ENCODE results near the gene PRR5. TPM values are rescaled to one million over a fixed set of nuclear protein-coding genes. Genes with fewer than 3 reads are reported as not detected.

PRR5 gene
- total and polyA plus RNA-seq, 4 donors, result 11.5 to 49.1 (median 19.3) TPM

GRCh38 chr22:44719586-44720368 lies 17.8 kb downstream of the PRR5 start:
- Histone ChIP-seq H3K4me3 (ENCODE audit: low read depth in 1 of 3, low read length in 3 of 3) (no peak overlapping the region), H3K9me3 (ENCODE audit: control insufficient read depth in 4 of 4, low read length in 3 of 4) (no peaks in the 10 kb centered on the region), H3K36me3 (ENCODE audit: control insufficient read depth in 4 of 4, insufficient read depth in 3 of 4, low read depth in 1 of 4, low read length in 3 of 4) (peaks cover 0 to 7% (median 3%) of the 10 kb centered on the region in 4 donors), H3K27ac (ENCODE audit: low read depth in 1 of 2, low read length in 2 of 2) (no peak overlapping the region), H3K9ac (ENCODE audit: low read depth in 1 of 2, low read length in 2 of 2) (no peak overlapping the region), H3K27me3 (ENCODE audit: control insufficient read depth in 4 of 4, insufficient read depth in 4 of 4, low read length in 3 of 4) (no peaks in the 10 kb centered on the region), H3K4me1 (ENCODE audit: control insufficient read depth in 4 of 4, insufficient read depth in 4 of 4, low read length in 3 of 4) (peaks cover 5 to 24% (median 17%) of the 10 kb centered on the region in 4 donors)
- TF ChIP-seq EGR1 (IDR thresholded peaks at IDR 0.05; ENCODE audit: low read depth in 2 of 2) (no peak), RAD21 (IDR thresholded peaks at IDR 0.05) (no peak), MAX (IDR thresholded peaks at IDR 0.05) (no peak), TAF1 (conservative IDR thresholded peaks at IDR 0.05) (no peak), ATF3 (IDR thresholded peaks at IDR 0.05) (no peak), JUND (IDR thresholded peaks at IDR 0.05) (no peak), FOXA2 (IDR thresholded peaks at IDR 0.05) (no peak), GABPA (IDR thresholded peaks at IDR 0.05 in 1 of 2, conservative IDR thresholded peaks at IDR 0.05 in 1 of 2) (no peak), FOXA1 (IDR thresholded peaks at IDR 0.05) (no peak), HNF4G (IDR thresholded peaks at IDR 0.05) (no peak), NR2F2 (IDR thresholded peaks at IDR 0.05) (no peak), RXRA (IDR thresholded peaks at IDR 0.05) (no peak), REST (IDR thresholded peaks at IDR 0.05) (no peak), YY1 (IDR thresholded peaks at IDR 0.05) (no peak), HNF4A (conservative IDR thresholded peaks at IDR 0.05) (no peak), SP1 (IDR thresholded peaks at IDR 0.05) (no peak), ZBTB33 (IDR thresholded peaks at IDR 0.05) (no peak), CTCF (IDR thresholded peaks at IDR 0.05; ENCODE audit: low read depth, low read length, missing input control) (no peak)
- DNase-seq (ENCODE audit: low spot score), result peak; percentile 67
- WGBS, result 55% methylated on average over 13 of the region's 13 CpGs
